ENCODE data around the gene PACC1. TPM values are rescaled to one million over a fixed set of nuclear protein-coding genes. Genes with fewer than 3 reads are reported as not detected.

PACC1 gene
- total RNA-seq, 1 experiment from 2014 or later = 37.5 TPM

GRCh38 chr1:212450331-212450881 is 35.7 kb upstream of the PACC1 start:
- no peaks in the 10 kb centered on the region for H3K9me2 ChIP-seq (replicated peaks; ENCODE audit: low read length)
- H3K4me3 ChIP-seq (ENCODE audit: low read length) = no peak overlapping the region
- no peak overlapping the region for H3K4me2 ChIP-seq (ENCODE audit: low read length)
- H4K20me1 ChIP-seq (ENCODE audit: low read length) = no peaks in the 10 kb centered on the region
- no peaks in the 10 kb centered on the region for H3K4me1 ChIP-seq (ENCODE audit: insufficient read depth, low read length)
- H3K9me3 ChIP-seq (ENCODE audit: low read length) = no peaks in the 10 kb centered on the region
- intact Hi-C loops (cut with micrococcal nuclease) = no loop called here
- DNase-seq (no peak), ATAC-seq (no peak; the same call in none of the 2 replicates)
- CTCF ChIA-PET = interaction anchor here (1.1 to 1.3 kb wide), 2 partner anchors 380 to 415 kb away, joined by 3 to 5 read pairs; partner anchors contain the start of genes DTL and INTS7
- no peak for TF ChIP-seq EZH2 (IDR thresholded peaks at IDR 0.05; ENCODE audit: low read length, unreplicated experiment)
- TF ChIP-seq EZH2phosphoT487 (IDR thresholded peaks at IDR 0.05; ENCODE audit: borderline replicate concordance, low read length) = no peak
- no peak for TF ChIP-seq CTCF (conservative IDR thresholded peaks at IDR 0.05; ENCODE audit: low read depth, low read length)
- H3F3A ChIP-seq (ENCODE audit: low read length, unreplicated experiment) = no peaks in the 10 kb centered on the region
- POLR2A ChIA-PET (ENCODE audit: unreplicated experiment) = no interaction called here
- H3K36me3 ChIP-seq (ENCODE audit: low read depth, low read length) = peaks cover 3% of the 10 kb centered on the region; the same call in 1 of the 2 replicates
- H2AFZ ChIP-seq (ENCODE audit: low read length) = no peak overlapping the region
- H3K27ac ChIP-seq (ENCODE audit: low read length) = no peak overlapping the region
- H3K27me3 ChIP-seq (ENCODE audit: low read length) = no peaks in the 10 kb centered on the region
- no peaks in the 10 kb centered on the region for H3K79me2 ChIP-seq (ENCODE audit: low read length)
- no peak overlapping the region for H3K9ac ChIP-seq (ENCODE audit: low read length)
- BruUV-seq (replicated peaks) = no TSS peak

- H3K27ac ChIP-seq (ENCODE audit: low read length) = no peak overlapping the region
- H3K79me2 ChIP-seq (ENCODE audit: low read length) = no peaks in the 10 kb centered on the region
- no peaks in the 10 kb centered on the region for H3K9me3 ChIP-seq (ENCODE audit: low read length)
- no peaks in the 10 kb centered on the region for H3F3A ChIP-seq (ENCODE audit: low read length, unreplicated experiment)
- ChIA-PET CTCF (no interaction called here), POLR2A (ENCODE audit: unreplicated experiment) (no interaction called here)
- intact Hi-C loops (cut with micrococcal nuclease) = no loop called here
- ATAC-seq = no peak
- no peaks in the 10 kb centered on the region for H3K4me1 ChIP-seq (ENCODE audit: insufficient read depth, low read length)
- H3K27me3 ChIP-seq (ENCODE audit: low read length) = no peaks in the 10 kb centered on the region
- H3K9me2 ChIP-seq (replicated peaks; ENCODE audit: low read length) = no peaks in the 10 kb centered on the region
- H3K4me2 ChIP-seq (ENCODE audit: low read length) = no peak overlapping the region
- no peak overlapping the region for H2AFZ ChIP-seq (ENCODE audit: low read length)
- DNase-seq = no peak
- peaks cover 10% of the 10 kb centered on the region for H3K36me3 ChIP-seq (ENCODE audit: low read depth, low read length)
- TF ChIP-seq EZH2 (IDR thresholded peaks at IDR 0.05; ENCODE audit: low read length, unreplicated experiment) (no peak), EZH2phosphoT487 (IDR thresholded peaks at IDR 0.05; ENCODE audit: borderline replicate concordance, low read length) (no peak), CTCF (conservative IDR thresholded peaks at IDR 0.05; ENCODE audit: low read depth, low read length) (no peak)
- BruUV-seq (replicated peaks) = no TSS peak
- H3K4me3 ChIP-seq (ENCODE audit: low read length) = no peak overlapping the region
- H3K9ac ChIP-seq (ENCODE audit: low read length) = no peak overlapping the region
- H4K20me1 ChIP-seq (ENCODE audit: low read length) = no peaks in the 10 kb centered on the region
These were observed 32.8 kb upstream of the PACC1 start for GRCh38 chr1:212447478-212447877.

- H3K4me1 ChIP-seq (ENCODE audit: insufficient read depth, low read length) = no peaks in the 10 kb centered on the region
- peaks cover 10% of the 10 kb centered on the region for H3K36me3 ChIP-seq (ENCODE audit: low read depth, low read length)
- ATAC-seq (no peak), DNase-seq (no peak)
- H3K4me2 ChIP-seq (ENCODE audit: low read length) = no peak overlapping the region
- no peaks in the 10 kb centered on the region for H3K9me3 ChIP-seq (ENCODE audit: low read length)
- intact Hi-C loops (cut with micrococcal nuclease) = no loop called here
- no peak overlapping the region for H2AFZ ChIP-seq (ENCODE audit: low read length)
- ChIA-PET POLR2A (ENCODE audit: unreplicated experiment) (no interaction called here), CTCF (no interaction called here)
- no peaks in the 10 kb centered on the region for H4K20me1 ChIP-seq (ENCODE audit: low read length)
- no peaks in the 10 kb centered on the region for H3F3A ChIP-seq (ENCODE audit: low read length, unreplicated experiment)
- H3K4me3 ChIP-seq (ENCODE audit: low read length) = no peak overlapping the region
- H3K9ac ChIP-seq (ENCODE audit: low read length) = no peak overlapping the region
- H3K27me3 ChIP-seq (ENCODE audit: low read length) = no peaks in the 10 kb centered on the region
- TF ChIP-seq EZH2phosphoT487 (IDR thresholded peaks at IDR 0.05; ENCODE audit: borderline replicate concordance, low read length) = no peak
- no peak for TF ChIP-seq CTCF (conservative IDR thresholded peaks at IDR 0.05; ENCODE audit: low read depth, low read length)
- TF ChIP-seq EZH2 (IDR thresholded peaks at IDR 0.05; ENCODE audit: low read length, unreplicated experiment) = no peak
- no peaks in the 10 kb centered on the region for H3K79me2 ChIP-seq (ENCODE audit: low read length)
- H3K27ac ChIP-seq (ENCODE audit: low read length) = no peak overlapping the region
- no TSS peak for BruUV-seq (replicated peaks)
- H3K9me2 ChIP-seq (replicated peaks; ENCODE audit: low read length) = no peaks in the 10 kb centered on the region
These were observed 31.6 kb upstream of the PACC1 start for GRCh38 chr1:212446333-212446732.
